NT2/D1 (cell line): Measurements from ENCODE around the gene DDX47.

ENCODE experiments used
- SUZ12 ChIP-seq: IDR thresholded peaks from 2 replicates; pipeline ENCODE4 v1.6.1; 2011; ENCODE audit not compliant: insufficient read length, insufficient read depth; ENCODE audit errors: extremely low read depth
- YY1 ChIP-seq: IDR thresholded peaks from 2 replicates; pipeline ENCODE4 v1.6.1; 2011; ENCODE audit not compliant: insufficient read length, insufficient read depth
- ZNF274 ChIP-seq: IDR thresholded peaks from 2 replicates; pipeline ENCODE4 v1.6.1; 2011; ENCODE audit warnings: mild to moderate bottlenecking, low read depth, low read length

DNA sequence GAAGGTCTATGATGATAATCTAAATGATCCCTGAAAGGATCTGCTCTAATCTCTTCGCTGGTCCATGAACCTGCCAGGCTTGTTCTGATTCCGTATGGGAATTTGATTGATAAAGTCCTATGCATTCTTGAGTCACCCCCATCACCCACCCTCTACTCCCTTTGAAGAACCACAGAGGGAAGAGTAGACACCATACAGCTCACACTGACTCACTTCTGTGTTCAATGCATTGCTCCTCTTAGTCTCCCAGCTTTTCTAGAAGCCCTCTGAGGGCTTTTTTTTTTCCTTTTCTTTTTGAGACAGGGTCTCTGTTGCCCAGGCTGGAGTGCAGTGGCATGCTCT is 59.8 kb downstream of the DDX47 start:
- TF ChIP-seq ZNF274 (no peak), YY1 (no peak), SUZ12 (no peak)
